Measurements from ENCODE around the gene TTLL3.

TTLL3 gene, protein sequence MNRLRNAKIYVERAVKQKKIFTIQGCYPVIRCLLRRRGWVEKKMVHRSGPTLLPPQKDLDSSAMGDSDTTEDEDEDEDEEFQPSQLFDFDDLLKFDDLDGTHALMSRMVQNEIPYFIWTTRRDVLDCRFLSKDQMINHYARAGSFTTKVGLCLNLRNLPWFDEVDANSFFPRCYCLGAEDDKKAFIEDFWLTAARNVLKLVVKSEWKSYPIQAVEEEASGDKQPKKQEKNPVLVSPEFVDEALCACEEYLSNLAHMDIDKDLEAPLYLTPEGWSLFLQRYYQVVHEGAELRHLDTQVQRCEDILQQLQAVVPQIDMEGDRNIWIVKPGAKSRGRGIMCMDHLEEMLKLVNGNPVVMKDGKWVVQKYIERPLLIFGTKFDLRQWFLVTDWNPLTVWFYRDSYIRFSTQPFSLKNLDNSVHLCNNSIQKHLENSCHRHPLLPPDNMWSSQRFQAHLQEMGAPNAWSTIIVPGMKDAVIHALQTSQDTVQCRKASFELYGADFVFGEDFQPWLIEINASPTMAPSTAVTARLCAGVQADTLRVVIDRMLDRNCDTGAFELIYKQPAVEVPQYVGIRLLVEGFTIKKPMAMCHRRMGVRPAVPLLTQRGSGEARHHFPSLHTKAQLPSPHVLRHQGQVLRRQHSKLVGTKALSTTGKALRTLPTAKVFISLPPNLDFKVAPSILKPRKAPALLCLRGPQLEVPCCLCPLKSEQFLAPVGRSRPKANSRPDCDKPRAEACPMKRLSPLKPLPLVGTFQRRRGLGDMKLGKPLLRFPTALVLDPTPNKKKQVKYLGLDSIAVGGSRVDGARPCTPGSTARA

DNA sequence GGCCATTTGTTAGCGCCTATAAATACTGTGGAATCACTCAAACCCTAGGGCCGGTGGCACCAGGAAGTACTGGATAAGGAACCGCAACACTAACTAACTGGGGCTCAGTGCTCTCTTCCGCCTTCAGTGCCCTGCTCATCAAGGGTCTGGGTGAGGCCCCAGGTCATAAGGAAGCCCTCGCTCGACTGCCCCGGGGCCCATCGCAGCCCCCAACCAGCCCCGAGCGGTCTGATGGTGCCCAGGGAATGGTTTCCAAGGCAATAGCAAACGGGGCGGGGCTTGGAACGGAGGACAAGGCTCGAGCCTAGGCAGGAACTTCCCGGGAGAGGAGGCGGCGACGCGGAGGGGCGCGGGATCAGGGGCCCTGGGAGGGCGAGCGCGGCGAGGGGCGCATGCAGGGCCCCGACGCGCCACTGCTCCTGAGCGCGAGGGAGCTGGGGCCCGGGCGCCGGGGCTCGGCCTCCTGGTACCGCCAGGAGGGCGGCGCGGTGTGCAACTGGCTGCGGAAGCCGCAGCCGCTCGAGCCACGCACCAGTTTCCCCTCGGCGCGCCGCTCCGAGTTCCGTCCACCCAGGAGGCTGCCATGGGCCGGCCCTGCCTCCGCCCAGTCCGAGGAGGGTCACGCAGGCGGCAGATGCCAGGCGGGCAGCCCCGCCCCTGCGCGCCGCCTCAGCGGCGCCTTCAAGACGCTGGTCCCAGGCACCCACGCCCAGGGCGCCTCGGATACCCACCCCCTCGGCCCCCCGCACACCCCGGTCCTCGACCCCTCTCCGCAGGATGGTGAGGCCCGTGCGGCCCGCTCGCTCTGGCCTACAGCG lies at the start of gene TTLL3:
TSS of gene TTLL3 (plus strand) at position 648 of the 818 bp plus-strand sequence. CDS start 400 bp downstream, outside the sequence.
- peak within 1 kb of the TSS; percentile 93 to 98 for H3K27ac ChIP-seq
- peak; percentile 88 for DNase-seq (ENCODE audit: low spot score)
- TF ChIP-seq, protein P1, sequence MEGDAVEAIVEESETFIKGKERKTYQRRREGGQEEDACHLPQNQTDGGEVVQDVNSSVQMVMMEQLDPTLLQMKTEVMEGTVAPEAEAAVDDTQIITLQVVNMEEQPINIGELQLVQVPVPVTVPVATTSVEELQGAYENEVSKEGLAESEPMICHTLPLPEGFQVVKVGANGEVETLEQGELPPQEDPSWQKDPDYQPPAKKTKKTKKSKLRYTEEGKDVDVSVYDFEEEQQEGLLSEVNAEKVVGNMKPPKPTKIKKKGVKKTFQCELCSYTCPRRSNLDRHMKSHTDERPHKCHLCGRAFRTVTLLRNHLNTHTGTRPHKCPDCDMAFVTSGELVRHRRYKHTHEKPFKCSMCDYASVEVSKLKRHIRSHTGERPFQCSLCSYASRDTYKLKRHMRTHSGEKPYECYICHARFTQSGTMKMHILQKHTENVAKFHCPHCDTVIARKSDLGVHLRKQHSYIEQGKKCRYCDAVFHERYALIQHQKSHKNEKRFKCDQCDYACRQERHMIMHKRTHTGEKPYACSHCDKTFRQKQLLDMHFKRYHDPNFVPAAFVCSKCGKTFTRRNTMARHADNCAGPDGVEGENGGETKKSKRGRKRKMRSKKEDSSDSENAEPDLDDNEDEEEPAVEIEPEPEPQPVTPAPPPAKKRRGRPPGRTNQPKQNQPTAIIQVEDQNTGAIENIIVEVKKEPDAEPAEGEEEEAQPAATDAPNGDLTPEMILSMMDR (IDR thresholded peaks at IDR 0.05), result no peak
- peak within 1 kb of the TSS; percentile 87 for H3K4me3 ChIP-seq

DNA sequence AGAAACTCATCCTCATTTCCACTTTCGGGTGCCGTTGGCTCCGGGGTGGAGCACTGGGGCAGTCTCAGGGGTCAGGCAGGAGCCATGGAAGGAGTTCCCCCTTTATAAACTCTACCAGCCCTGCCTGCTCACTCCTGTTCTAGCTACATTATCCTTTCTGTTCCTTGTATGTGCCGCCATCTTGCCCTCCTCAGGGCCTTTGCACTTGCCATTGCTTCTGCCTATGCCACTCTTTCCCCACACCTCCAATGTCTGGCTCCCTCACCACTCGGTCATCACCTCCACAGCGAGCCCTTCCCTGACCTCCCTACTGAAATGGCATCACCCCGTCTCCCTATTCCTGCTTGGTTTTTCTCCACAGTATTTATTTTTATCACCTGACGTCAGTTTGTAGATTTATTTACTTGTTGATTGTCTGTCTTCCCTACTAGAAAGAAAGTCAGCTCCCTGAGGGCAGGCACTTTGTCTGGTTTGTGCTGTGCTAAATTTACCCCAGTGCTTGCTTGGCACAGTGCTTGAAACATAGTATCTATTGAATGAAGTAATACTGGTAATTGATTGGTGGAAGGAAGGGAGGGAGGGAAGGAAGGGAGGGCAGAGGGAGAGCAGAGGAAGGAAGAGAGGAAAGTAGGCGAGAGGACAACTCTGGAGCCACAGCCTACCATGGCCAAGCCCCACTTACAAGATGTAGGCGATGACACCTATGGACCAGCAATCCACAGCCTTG lies 49.1 kb upstream of the TTLL3 start:
- no peak for DNase-seq (ENCODE audit: low spot score)
- H3K27ac ChIP-seq, result no peak overlapping the region
- TF ChIP-seq, protein P1 (IDR thresholded peaks at IDR 0.05), result no peak
- H3K4me3 ChIP-seq, result no peak overlapping the region

DNA sequence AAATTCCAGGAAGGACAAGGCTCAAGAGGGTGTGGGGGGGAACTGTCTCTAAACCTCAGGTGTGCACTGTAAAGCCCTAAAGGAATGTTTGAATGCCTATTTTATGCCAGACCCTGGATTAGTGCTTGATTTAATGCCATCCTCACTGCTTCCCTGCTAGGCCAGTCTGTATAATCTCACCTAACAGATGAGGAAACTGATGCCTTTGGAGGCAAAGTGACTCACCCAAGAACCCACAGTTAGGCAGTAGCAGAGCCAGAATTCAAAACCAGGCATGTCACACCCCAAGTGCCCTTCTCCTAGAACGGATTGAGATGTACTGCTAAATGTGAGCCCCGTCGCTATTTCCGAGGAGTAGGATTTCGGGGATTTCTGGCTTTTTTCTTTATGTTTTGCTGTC lies 48.1 kb upstream of the TTLL3 start:
- TF ChIP-seq, protein P1 (IDR thresholded peaks at IDR 0.05), result no peak
- Histone ChIP-seq H3K4me3 (no peak overlapping the region), H3K27ac (no peak overlapping the region)
- DNase-seq (ENCODE audit: low spot score), result no peak

DNA sequence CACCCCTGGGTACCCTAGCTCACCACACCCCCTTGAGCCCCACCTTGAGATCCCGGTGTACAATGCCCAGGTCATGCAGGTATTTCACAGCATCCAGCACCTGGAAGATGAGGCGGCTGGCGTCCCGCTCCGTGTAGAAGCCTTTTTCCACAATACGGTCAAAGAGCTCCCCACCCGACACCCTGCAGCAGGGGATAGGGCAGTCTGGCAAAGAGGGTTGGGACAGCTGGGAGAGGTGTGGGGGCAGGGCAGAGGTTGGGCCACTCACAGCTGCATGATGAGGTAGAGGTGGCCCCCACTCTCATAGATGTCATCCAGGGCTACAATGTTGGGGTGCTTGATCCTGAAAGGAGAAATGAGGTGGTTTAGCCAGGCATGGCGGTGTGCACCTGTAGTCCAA lies 47.2 kb upstream of the TTLL3 start:
- Histone ChIP-seq H3K4me3 (no peak overlapping the region), H3K27ac (no peak overlapping the region)
- no peak for DNase-seq (ENCODE audit: low spot score)
- TF ChIP-seq, protein P1 (IDR thresholded peaks at IDR 0.05), result no peak

DNA sequence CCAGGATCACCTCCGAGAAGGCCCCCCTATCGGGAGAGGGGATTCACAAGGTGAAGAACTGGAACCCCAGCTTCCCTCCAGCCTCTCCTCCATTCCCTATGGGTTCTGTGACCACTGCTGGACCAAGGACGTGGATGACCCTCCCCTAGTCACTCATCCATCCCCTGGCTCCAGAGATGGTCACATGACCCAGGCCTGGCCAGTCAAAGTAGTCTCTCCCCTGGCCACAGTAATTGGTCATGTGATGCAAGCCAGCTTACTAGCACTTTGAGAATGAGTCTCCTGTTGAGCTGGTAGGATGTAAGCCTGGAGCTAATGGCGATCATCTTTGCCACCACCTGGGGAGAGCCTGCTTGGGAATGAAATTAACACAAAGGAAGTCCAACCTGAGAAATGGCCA lies 44.2 kb upstream of the TTLL3 start:
- no peak for DNase-seq (ENCODE audit: low spot score)
- Histone ChIP-seq H3K27ac (peak overlapping the region in 1 of 2 donors; percentile 9), H3K4me3 (no peak overlapping the region)
- TF ChIP-seq, protein P1 (IDR thresholded peaks at IDR 0.05), result no peak

DNA sequence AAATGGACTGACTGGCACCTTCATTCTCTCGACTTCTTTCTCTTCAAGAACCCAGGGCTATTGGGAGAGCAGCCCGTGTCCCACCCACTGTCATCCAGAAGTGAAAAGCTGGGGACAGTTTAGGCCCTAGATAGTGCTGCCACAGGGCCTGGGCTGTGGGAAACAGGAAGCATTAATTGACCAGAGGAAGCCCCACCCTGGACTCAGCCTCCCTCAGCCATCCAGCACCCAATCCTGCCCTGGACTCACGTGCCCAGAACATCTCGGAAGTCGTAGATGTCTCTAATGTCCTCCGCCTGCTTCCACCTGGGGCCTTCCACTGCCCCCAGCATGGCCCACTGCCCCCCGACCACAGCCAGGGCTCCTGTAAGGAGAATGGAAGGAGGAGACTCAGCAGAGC lies 42.6 kb upstream of the TTLL3 start:
- peak overlapping the region in 1 of 2 donors; percentile 93 for H3K27ac ChIP-seq
- TF ChIP-seq, protein P1 (IDR thresholded peaks at IDR 0.05), result no peak
- no peak overlapping the region for H3K4me3 ChIP-seq
- DNase-seq (ENCODE audit: low spot score), result no peak

All from coronary artery (tissue), 2 donors.